Peyer's patch (tissue), 4 donors: Measurements from ENCODE around the gene RNF130.

ENCODE experiments used
- CTCF ChIP-seq, 6 experiments: fragments of 450-650 bp in 4 of 6; fragments of 200-600 bp in 2 of 6; sonication (generic) in 1 of 6; IDR thresholded peaks; one replicate each; pipeline ENCODE4 v1.5.1; 2017 to 2019; ENCODE audit warnings: antibody characterized with exemption in 6 of 6, mild to moderate bottlenecking in 3 of 6, moderate library complexity in 1 of 6
- POLR2A ChIP-seq, 2 donors: fragments of 450-650 bp; IDR thresholded peaks; one replicate each; pipeline ENCODE4 v1.5.1; 2017; ENCODE audit warnings: antibody characterized with exemption in 2 of 2, mild to moderate bottlenecking in 2 of 2, moderate library complexity in 2 of 2

- TF ChIP-seq POLR2A (IDR thresholded peaks at IDR 0.05) = no peak
- no peak for TF ChIP-seq CTCF (IDR thresholded peaks at IDR 0.05)
These were observed 104.1 kb downstream of the RNF130 start for GRCh38 chr5:179967489-179967888.
